Colonic mucosa (tissue), 4 donors: ENCODE data around the gene GBX1. TPM values are rescaled to one million over a fixed set of nuclear protein-coding genes. Genes with fewer than 3 reads are reported as not detected.

Source experiments
- DNase-seq: peaks from one replicate; pipeline ENCODE4 v3.0.0-alpha.2; 2020
- H3K27ac ChIP-seq: fragments of 200-600 bp; one replicate; pipeline ENCODE4 v1.8.0; 2021
- H3K27me3 ChIP-seq: fragments of 200-600 bp; one replicate; pipeline ENCODE4 v1.8.0; 2021
- H3K36me3 ChIP-seq: fragments of 200-600 bp; one replicate; pipeline ENCODE4 v1.8.0; 2021
- H3K4me1 ChIP-seq: fragments of 200-600 bp; one replicate; pipeline ENCODE4 v1.8.0; 2021; ENCODE audit warnings: mild to moderate bottlenecking
- H3K4me3 ChIP-seq: fragments of 200-600 bp; one replicate; pipeline ENCODE4 v1.8.0; 2021
- H3K9ac ChIP-seq, 2 donors: one replicate each; pipeline ENCODE4 v1.7.0; 2013; ENCODE audit warnings: control low read depth in 2 of 2, low read depth in 2 of 2, low read length in 2 of 2
- H3K9me3 ChIP-seq: fragments of 200-600 bp; one replicate; pipeline ENCODE4 v1.8.0; 2021
- intact Hi-C: fragments of 100-400 bp; cut with DNase I; formaldehyde crosslinking; loops from one replicate; pipeline ENCODE4 v1.14.1; 2022
- total RNA-seq, 2 donors: library from RNA; stranded (reverse); fragmentation: NEBNext Ultra II Directional in 1 of 2; extraction: Animal tissue kit (Norgen Biotek cat#: 25700) in 1 of 2; gene quantifications; one replicate each; pipeline ENCODE4 v1.2.1, GENCODE V29; 2021
- TF ChIP-seq, protein P1 (sequence below): fragments of 200-600 bp; IDR thresholded peaks from one replicate; pipeline ENCODE4 v1.8.0; 2022; ENCODE audit warnings: antibody characterized with exemption, mild to moderate bottlenecking
- donor health status: healthy.
- donor health status: DM: no; HTN: no; CAD: no.
- donor health status: DM: no; HTN: no; CAD: no.

GBX1 gene
- total RNA-seq, 2 donors from 2014 or later, result not detected

DNA sequence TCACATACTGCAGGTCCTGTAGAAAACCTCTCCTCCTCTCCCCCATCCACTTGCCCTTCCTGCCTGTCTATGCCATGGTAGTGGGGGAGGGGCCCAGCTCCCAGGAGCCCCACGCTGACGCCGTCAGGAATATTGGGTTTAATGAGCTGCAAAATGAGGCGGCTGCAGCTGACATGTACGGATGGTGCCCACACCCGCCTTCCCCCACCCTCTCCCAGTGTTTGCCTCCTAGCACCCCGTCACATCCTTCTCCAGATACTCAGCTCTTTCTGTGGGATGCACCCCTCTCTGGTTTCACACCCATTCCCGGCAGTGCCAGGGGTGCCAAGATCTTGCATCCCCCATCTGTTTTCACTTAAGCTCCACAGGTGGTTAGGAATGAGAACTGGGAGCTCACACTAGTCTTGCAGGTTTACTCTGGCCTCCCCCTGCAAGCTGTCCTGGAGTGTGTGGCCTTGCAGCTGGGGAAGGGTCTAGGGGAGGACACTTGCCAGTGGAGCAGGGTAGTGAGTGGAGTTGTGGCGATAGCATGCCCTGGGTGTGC, 26.1 kb downstream of the GBX1 start:
- TF ChIP-seq, protein P1, sequence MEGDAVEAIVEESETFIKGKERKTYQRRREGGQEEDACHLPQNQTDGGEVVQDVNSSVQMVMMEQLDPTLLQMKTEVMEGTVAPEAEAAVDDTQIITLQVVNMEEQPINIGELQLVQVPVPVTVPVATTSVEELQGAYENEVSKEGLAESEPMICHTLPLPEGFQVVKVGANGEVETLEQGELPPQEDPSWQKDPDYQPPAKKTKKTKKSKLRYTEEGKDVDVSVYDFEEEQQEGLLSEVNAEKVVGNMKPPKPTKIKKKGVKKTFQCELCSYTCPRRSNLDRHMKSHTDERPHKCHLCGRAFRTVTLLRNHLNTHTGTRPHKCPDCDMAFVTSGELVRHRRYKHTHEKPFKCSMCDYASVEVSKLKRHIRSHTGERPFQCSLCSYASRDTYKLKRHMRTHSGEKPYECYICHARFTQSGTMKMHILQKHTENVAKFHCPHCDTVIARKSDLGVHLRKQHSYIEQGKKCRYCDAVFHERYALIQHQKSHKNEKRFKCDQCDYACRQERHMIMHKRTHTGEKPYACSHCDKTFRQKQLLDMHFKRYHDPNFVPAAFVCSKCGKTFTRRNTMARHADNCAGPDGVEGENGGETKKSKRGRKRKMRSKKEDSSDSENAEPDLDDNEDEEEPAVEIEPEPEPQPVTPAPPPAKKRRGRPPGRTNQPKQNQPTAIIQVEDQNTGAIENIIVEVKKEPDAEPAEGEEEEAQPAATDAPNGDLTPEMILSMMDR, result no peak
- Histone ChIP-seq H3K4me1 (no peaks in the 10 kb centered on the region), H3K27ac (no peak overlapping the region), H3K9ac (no peak overlapping the region), H3K27me3 (no peaks in the 10 kb centered on the region), H3K36me3 (no peaks in the 10 kb centered on the region), H3K4me3 (no peak overlapping the region), H3K9me3 (no peaks in the 10 kb centered on the region)
- intact Hi-C loops, result no loop called here
- no peak for DNase-seq

DNA sequence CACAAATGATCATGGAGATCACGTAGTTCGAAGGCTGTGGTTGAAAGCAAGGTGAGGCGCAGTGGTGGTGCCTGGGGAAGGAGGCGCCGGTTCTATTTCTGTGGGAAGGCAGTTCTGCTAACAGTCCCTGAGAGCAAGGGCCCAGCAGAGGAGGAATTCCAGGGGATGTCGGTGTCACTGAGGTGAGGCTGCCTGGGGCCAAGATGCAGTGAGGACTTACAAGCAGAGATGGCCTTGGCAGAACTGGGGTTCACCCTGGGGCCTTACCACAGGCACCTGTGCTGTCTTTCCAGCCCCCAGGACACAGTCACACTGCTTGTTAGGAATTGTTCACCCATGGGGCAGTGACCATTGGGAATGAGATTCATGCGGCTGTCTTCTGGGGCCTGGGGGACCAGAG, 26.7 kb downstream of the GBX1 start:
- Histone ChIP-seq H3K4me3 (no peak overlapping the region), H3K9me3 (no peaks in the 10 kb centered on the region), H3K27me3 (no peaks in the 10 kb centered on the region), H3K27ac (no peak overlapping the region), H3K36me3 (no peaks in the 10 kb centered on the region), H3K9ac (no peak overlapping the region), H3K4me1 (no peaks in the 10 kb centered on the region)
- DNase-seq, result no peak
- TF ChIP-seq, protein P1, result no peak
- intact Hi-C loops, result no loop called here

DNA sequence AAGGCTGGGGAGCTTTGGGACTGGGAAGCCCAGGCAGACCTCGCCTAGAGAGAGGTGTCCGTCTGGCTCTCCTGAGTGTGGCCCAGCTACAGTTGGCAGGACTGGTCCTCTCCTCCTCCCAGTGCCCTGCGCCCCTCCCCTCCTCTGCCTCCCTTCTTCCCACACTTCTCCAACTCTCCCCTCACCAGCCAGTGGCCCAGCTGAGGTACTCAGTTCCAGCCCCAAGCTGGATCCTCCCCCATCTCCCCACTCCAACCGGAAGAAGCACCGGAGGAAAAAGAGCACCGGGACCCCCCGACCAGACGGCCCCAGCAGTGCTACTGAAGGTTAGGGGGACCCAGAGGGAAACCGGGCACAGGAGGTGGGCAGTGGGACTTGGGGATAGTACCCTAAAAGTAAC, 27.7 kb downstream of the GBX1 start:
- H3K27ac ChIP-seq, result no peak overlapping the region
- no peaks in the 10 kb centered on the region for H3K36me3 ChIP-seq
- H3K9me3 ChIP-seq, result no peaks in the 10 kb centered on the region
- intact Hi-C loops, result no loop called here
- H3K27me3 ChIP-seq, result no peaks in the 10 kb centered on the region
- no peak for DNase-seq
- no peak overlapping the region for H3K4me3 ChIP-seq
- H3K4me1 ChIP-seq, result no peaks in the 10 kb centered on the region
- H3K9ac ChIP-seq, result no peak overlapping the region
- TF ChIP-seq, protein P1, result no peak

DNA sequence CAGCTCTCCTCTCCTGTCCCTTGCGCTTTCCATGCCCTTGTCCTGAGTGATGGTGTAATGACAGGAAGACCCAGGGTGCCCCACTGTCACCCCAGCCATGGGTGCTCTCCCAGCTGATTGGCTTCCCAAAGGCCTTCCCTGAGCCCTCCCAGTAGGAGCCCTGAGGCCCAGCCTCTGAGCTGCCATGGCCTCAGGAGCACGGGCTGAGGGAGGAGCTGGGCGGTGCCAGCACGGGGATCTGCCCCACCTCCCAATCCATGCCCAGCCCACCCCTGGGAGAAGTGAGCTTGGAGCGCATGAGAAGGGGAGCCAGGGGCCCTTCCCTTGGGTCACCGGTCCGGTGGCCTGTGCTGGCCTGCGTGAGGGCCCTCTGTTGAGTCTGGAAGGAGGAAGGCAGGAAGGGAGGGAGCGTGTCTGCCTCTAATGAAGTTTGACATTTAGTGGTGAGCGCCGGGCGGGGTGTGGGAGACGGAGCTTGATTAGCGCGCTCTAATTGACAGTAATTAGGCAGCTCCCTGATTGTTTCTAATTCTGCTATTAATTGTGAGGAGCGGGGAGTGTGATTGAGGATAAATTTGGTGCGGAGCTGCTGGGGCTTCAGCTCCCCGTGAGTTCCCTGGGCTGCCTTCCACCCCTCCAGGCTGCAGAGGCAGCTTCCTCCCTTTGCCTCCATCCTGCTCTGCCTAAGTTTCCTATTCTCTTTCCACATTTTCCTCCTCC, 28.3 kb downstream of the GBX1 start:
- no peaks in the 10 kb centered on the region for H3K36me3 ChIP-seq
- TF ChIP-seq, protein P1, result no peak

DNA sequence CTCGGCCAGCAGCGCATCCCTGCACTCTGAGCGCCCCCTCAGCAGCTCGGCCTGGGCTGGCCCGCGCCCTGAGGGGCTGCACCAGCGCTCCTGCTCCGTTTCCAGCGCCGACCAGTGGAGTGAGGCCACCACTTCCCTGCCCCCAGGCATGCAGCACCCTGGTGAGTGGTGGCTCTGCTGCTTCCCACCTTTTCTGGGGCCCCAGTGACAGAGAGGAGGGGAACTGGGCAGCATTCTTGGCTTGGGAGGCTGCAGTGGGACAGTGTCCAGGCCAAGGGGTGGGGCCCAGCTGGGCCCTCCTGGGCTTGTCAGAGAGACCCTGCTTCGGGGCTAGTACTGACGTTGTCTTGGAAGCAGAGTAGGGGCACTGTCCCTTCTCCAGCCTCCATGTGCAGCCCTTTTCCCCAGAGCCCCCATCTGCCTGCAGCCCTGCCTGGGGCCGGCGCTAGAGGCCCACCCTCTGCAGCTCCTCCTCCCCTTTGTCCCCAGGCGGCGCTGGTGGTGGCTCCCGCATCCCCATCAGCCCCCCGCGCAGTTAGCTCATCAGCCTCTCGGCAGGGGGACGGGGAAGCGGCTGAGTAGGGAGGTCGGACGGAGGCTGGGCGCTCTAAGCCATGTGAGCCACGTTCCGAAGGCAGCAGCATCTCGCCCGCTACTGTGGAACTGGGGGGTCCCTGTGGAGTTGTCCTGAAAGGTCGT, 29.2 kb downstream of the GBX1 start:
- Histone ChIP-seq H3K4me3 (no peak overlapping the region), H3K36me3 (no peaks in the 10 kb centered on the region), H3K27ac (no peak overlapping the region), H3K27me3 (no peaks in the 10 kb centered on the region), H3K9ac (no peak overlapping the region), H3K4me1 (no peaks in the 10 kb centered on the region), H3K9me3 (no peaks in the 10 kb centered on the region)
- no peak for DNase-seq
- intact Hi-C loops, result no loop called here
- TF ChIP-seq, protein P1, result no peak

More for the DNA sequence above, 28.3 kb downstream of the GBX1 start:
- no peak overlapping the region for H3K27ac ChIP-seq
- no peaks in the 10 kb centered on the region for H3K27me3 ChIP-seq
- H3K4me3 ChIP-seq, result no peak overlapping the region
- no peaks in the 10 kb centered on the region for H3K9me3 ChIP-seq
- no peak overlapping the region for H3K9ac ChIP-seq
- intact Hi-C loops, result no loop called here
- no peak for DNase-seq
- no peaks in the 10 kb centered on the region for H3K4me1 ChIP-seq
